HS-27A (cell line): Measurements from ENCODE around the gene IGSF22.
"Not testable (repeated sequence)": the region's sequence is repeated elsewhere in the genome, so short reads cannot be mapped to it uniquely, and the experiment has no call there.

Experiments
- DNase-seq: peaks from one replicate; pipeline ENCODE4 v3.0.0-alpha.2; 2012; ENCODE audit warnings: low read depth, missing footprints

IGSF22 gene

GRCh38 chr11:18691467-18692140, 34.4 kb downstream of the IGSF22 start:
- not testable (repeated sequence) for DNase-seq

- DNase-seq: no peak
Observed at GRCh38 chr11:18684267-18684666, 41.7 kb downstream of the IGSF22 start.

- DNase-seq: no peak
Observed at GRCh38 chr11:18682466-18682865, 43.5 kb downstream of the IGSF22 start.

- not testable (repeated sequence) for DNase-seq
Observed at GRCh38 chr11:18681949-18682348, 44.0 kb downstream of the IGSF22 start.

GRCh38 chr11:18677560-18677959, 48.4 kb downstream of the IGSF22 start:
- DNase-seq: no peak

- no peak for DNase-seq
Observed at GRCh38 chr11:18676803-18677202, 49.2 kb downstream of the IGSF22 start.

- DNase-seq: not testable (repeated sequence)
Observed at GRCh38 chr11:18672209-18672608, 53.8 kb downstream of the IGSF22 start.

- no peak for DNase-seq
Observed at GRCh38 chr11:18671246-18671645, 54.7 kb downstream of the IGSF22 start.

- no peak for DNase-seq
Observed at GRCh38 chr11:18669711-18670110, 56.3 kb downstream of the IGSF22 start.

- no peak for DNase-seq
Observed at GRCh38 chr11:18669219-18669596, 56.8 kb downstream of the IGSF22 start.

- DNase-seq: no peak
Observed at GRCh38 chr11:18668131-18668530, 57.9 kb downstream of the IGSF22 start.

GRCh38 chr11:18665353-18665872, 60.6 kb downstream of the IGSF22 start:
- DNase-seq: not testable (repeated sequence)

- no peak for DNase-seq
Observed at GRCh38 chr11:18657673-18658072, 68.3 kb downstream of the IGSF22 start.
